Ovary (tissue), 9 donors: Measurements from ENCODE around the gene EBF3. TPM values are rescaled to one million over a fixed set of nuclear protein-coding genes. Genes with fewer than 3 reads are reported as not detected.
A peak's percentile ranks its signal among the peaks of the same experiment; 100 is the strongest.

Source experiments
- DNase-seq, 5 donors: peaks; one replicate each; pipeline ENCODE4 v3.0.0-alpha.2; 2019 to 2020
- H3K27ac ChIP-seq, 2 donors: fragments of 200-600 bp; one replicate each; pipeline versions ENCODE4 v1.5.1 to v1.8.0; 2019 to 2022
- H3K27me3 ChIP-seq: fragments of 200-600 bp; one replicate; pipeline ENCODE4 v1.8.0; 2022
- H3K36me3 ChIP-seq: fragments of 200-600 bp; sonication (generic); one replicate; pipeline ENCODE4 v1.5.1; 2019
- H3K4me1 ChIP-seq: one replicate; pipeline ENCODE4 v1.8.1; 2013; ENCODE audit warnings: mild to moderate bottlenecking, moderate library complexity; ENCODE audit not compliant: insufficient read depth
- H3K4me3 ChIP-seq: fragments of 200-600 bp; sonication (generic); one replicate; pipeline ENCODE4 v1.5.1; 2017
- H3K9me3 ChIP-seq, 2 donors: fragments of 200-600 bp in 1 of 2; sonication (generic) in 1 of 2; one replicate each; pipeline versions ENCODE4 v1.5.1 to v1.8.1; 2013 to 2019; ENCODE audit warnings: mild to moderate bottlenecking in 1 of 2, moderate library complexity in 1 of 2
- CTCF ChIP-seq, 3 donors: fragments of 450-650 bp in 2 of 3; fragments of 200-600 bp in 1 of 3; IDR thresholded peaks; one replicate each; pipeline versions ENCODE4 v1.5.1 to v1.8.0; 2016 to 2022; ENCODE audit warnings: antibody characterized with exemption in 3 of 3, mild to moderate bottlenecking in 1 of 3
- EP300 ChIP-seq: sonication (generic); formaldehyde crosslinking; IDR thresholded peaks from one replicate; pipeline ENCODE4 v1.6.1; 2017; ENCODE audit warnings: antibody characterized with exemption
- POLR2A ChIP-seq: fragments of 450-650 bp; IDR thresholded peaks from one replicate; pipeline ENCODE4 v1.6.1; 2017; ENCODE audit warnings: antibody characterized with exemption, mild to moderate bottlenecking, moderate library complexity
- WGBS, 3 donors: extraction: QIAGEN DNeasy Blood & Tissue Kit in 1 of 3; methylation state at CpG; one replicate each; pipeline versions ENCODE4 v1.1.5 to v1.1.7; 2013 to 2017; 5-methylcytosine and 5-hydroxymethylcytosine counted together
- intact Hi-C, 4 donors: fragments of 100-400 bp; cut with DNase I; formaldehyde crosslinking; loops; one replicate each; pipeline versions ENCODE4 v1.11.0 to v1.15.1; 2022 to 2023
- polyA plus RNA-seq, 2 donors: library from polyadenylated mRNA; stranded (reverse); fragments of 200-250 nt in 1 of 2; fragments of 350-450 nt in 1 of 2; fragmentation: Illumina TruSeq in 1 of 2; extraction: RNeasy Lipid Tissue Mini Kit (QIAGEN cat#74804) in 1 of 2; gene quantifications; one replicate each; pipeline ENCODE4 v1.2.3, GENCODE V29; 2013 to 2014
- total RNA-seq, 7 donors: library from RNA; depleted of rRNA in 2 of 7; stranded (reverse); fragments of >200 nt in 2 of 7; fragmentation: NEBNext Ultra II Directional in 3 of 7; extraction: Animal tissue kit (Norgen Biotek cat#: 25700) in 3 of 7; gene quantifications; one replicate each; pipeline versions ENCODE4 v1.1.0 to v1.2.4, GENCODE V29; 2016 to 2023
- donor health status: DM: no; HTN: no; CAD: no; lungs with moderate emphysema.
- donor health status: DM: no; HTN: no; CAD: no.
- donor health status: Bipolar disorder and iron deficiency.
- donor health status: DM: yes; HTN: yes; CAD: no.
- donor health status: DM: no; HTN: no; CAD: no.
- donor health status: DM: yes; HTN: yes; CAD: no.

The EBF3 gene
- total and polyA plus RNA-seq, 9 donors: 0.15 to 3.6 (median 0.79) TPM

GRCh38 chr10:129888784-129889616, 75.1 kb downstream of the EBF3 start:
- no peak for TF ChIP-seq EP300
- TF ChIP-seq POLR2A: no peak
- TF ChIP-seq CTCF (IDR thresholded peaks at IDR 0.05): no peak
- Histone ChIP-seq H3K9me3 (no peaks in the 10 kb centered on the region), H3K36me3 (no peaks in the 10 kb centered on the region), H3K4me3 (no peak overlapping the region), H3K27ac (no peak overlapping the region), H3K27me3 (no peaks in the 10 kb centered on the region), H3K4me1 (no peaks in the 10 kb centered on the region)
- intact Hi-C loops: no loop called here
- 37 to 46% (median 37%) methylated on average over 20 to 22 of the region's 22 CpGs for WGBS, 3 donors
- DNase-seq: peak in 2 of 5 donors; percentile 26 to 49

GRCh38 chr10:129887986-129888783, 75.9 kb downstream of the EBF3 start:
- intact Hi-C loops: loop anchor here in 1 of 4 donors (2.0 kb wide), 1 partner anchor 83 kb away; no protein-coding TSS in a partner anchor
- 94 to 96% (median 95%) methylated on average over 35 of the region's 35 CpGs for WGBS, 3 donors
- H3K4me1 ChIP-seq: no peaks in the 10 kb centered on the region
- H3K36me3 ChIP-seq: no peaks in the 10 kb centered on the region
- no peaks in the 10 kb centered on the region for H3K9me3 ChIP-seq
- no peaks in the 10 kb centered on the region for H3K27me3 ChIP-seq
- DNase-seq: no peak
- no peak overlapping the region for H3K27ac ChIP-seq
- H3K4me3 ChIP-seq: no peak overlapping the region
- TF ChIP-seq POLR2A: no peak

- DNase-seq: no peak
- WGBS, 3 donors: 93 to 95% (median 94%) methylated on average over 13 of the region's 13 CpGs
- H3K27me3 ChIP-seq: no peaks in the 10 kb centered on the region
- intact Hi-C loops: loop anchor here in 1 of 4 donors (2.0 kb wide), 1 partner anchor 83 kb away; no protein-coding TSS in a partner anchor
- no peak overlapping the region for H3K27ac ChIP-seq
- H3K4me1 ChIP-seq: no peaks in the 10 kb centered on the region
- TF ChIP-seq CTCF (IDR thresholded peaks at IDR 0.05) (no peak), EP300 (no peak)
- no peaks in the 10 kb centered on the region for H3K36me3 ChIP-seq
- H3K9me3 ChIP-seq: no peaks in the 10 kb centered on the region
- H3K4me3 ChIP-seq: no peak overlapping the region
Observed at GRCh38 chr10:129887381-129887905, 76.6 kb downstream of the EBF3 start.

GRCh38 chr10:129886263-129886662, 77.8 kb downstream of the EBF3 start:
- no peak overlapping the region for H3K4me3 ChIP-seq
- intact Hi-C loops: loop anchor here in 1 of 4 donors (2.0 kb wide), 1 partner anchor 85 kb away; no protein-coding TSS in a partner anchor
- DNase-seq: no peak
- H3K36me3 ChIP-seq: no peaks in the 10 kb centered on the region
- no peaks in the 10 kb centered on the region for H3K9me3 ChIP-seq
- 49 to 69% (median 66%) methylated on average over 9 of the region's 9 CpGs for WGBS, 3 donors
- no peak for TF ChIP-seq CTCF (IDR thresholded peaks at IDR 0.05)
- no peak for TF ChIP-seq POLR2A
- TF ChIP-seq EP300: no peak
- H3K27me3 ChIP-seq: no peaks in the 10 kb centered on the region
- H3K4me1 ChIP-seq: no peaks in the 10 kb centered on the region
- no peak overlapping the region for H3K27ac ChIP-seq
